CD4-positive, CD25-positive, alpha-beta regulatory T cell (primary cell): Measurements from ENCODE around the gene LRR1. TPM values are rescaled to one million over a fixed set of nuclear protein-coding genes. Genes with fewer than 3 reads are reported as not detected.

Source experiments
- ATAC-seq, 2 donors: fragments of 150-1000 bp; cut with Tn5 transposase; one replicate each; pipeline ENCODE4 v1.10.0; 2021; ENCODE audit warnings: low read depth in 2 of 2, moderate number of reproducible peaks in 2 of 2, moderate library complexity in 1 of 2
- DNase-seq, 3 donors: peaks; one replicate each; pipeline versions ENCODE4 v3.0.0 to v3.0.0-alpha.2; 2012 to 2022; ENCODE audit warnings: mixed read lengths in 1 of 3
- H3K27ac ChIP-seq: one replicate; pipeline ENCODE4 v1.7.0; 2013; ENCODE audit warnings: mild to moderate bottlenecking, low read length; ENCODE audit not compliant: insufficient read depth, poor library complexity, severe bottlenecking
- H3K27me3 ChIP-seq: one replicate; pipeline ENCODE4 v1.7.0; 2013; ENCODE audit warnings: low read length; ENCODE audit not compliant: control insufficient read depth, insufficient read depth
- H3K36me3 ChIP-seq: one replicate; pipeline ENCODE4 v1.7.0; 2013; ENCODE audit warnings: mild to moderate bottlenecking, low read length, moderate library complexity; ENCODE audit not compliant: control insufficient read depth, insufficient read depth
- H3K4me1 ChIP-seq: 2 replicates; pipeline ENCODE4 v1.7.0; 2013; ENCODE audit warnings: mild to moderate bottlenecking, low read length; ENCODE audit not compliant: insufficient read depth, control insufficient read depth, poor library complexity, severe bottlenecking
- H3K4me3 ChIP-seq: one replicate; pipeline ENCODE4 v1.7.0; 2013; ENCODE audit warnings: low read depth, mild to moderate bottlenecking, low read length, moderate library complexity
- H3K9me3 ChIP-seq, 2 experiments: 1 replicate in 1 of 2; 2 replicates in 1 of 2; pipeline ENCODE4 v1.7.0; 2013; ENCODE audit warnings: low read length in 2 of 2, mild to moderate bottlenecking in 1 of 2, moderate library complexity in 1 of 2; ENCODE audit not compliant: control insufficient read depth in 2 of 2
- H3K27ac Mint-ChIP-seq, 3 donors: one replicate each; pipeline ENCODE4 v1.8.0; 2020 to 2022; ENCODE audit warnings: mild to moderate bottlenecking in 3 of 3, mixed read lengths in 3 of 3, moderate library complexity in 2 of 3
- H3K27me3 Mint-ChIP-seq: one replicate; pipeline ENCODE4 v1.8.0; 2022; ENCODE audit warnings: mild to moderate bottlenecking, mixed read lengths
- H3K36me3 Mint-ChIP-seq: one replicate; pipeline ENCODE4 v1.8.0; 2020; ENCODE audit warnings: mixed read lengths
- H3K4me1 Mint-ChIP-seq, 4 donors: one replicate each; pipeline ENCODE4 v1.8.0; 2020 to 2022; ENCODE audit warnings: mixed read lengths in 4 of 4, mild to moderate bottlenecking in 1 of 4
- H3K4me3 Mint-ChIP-seq, 4 donors: one replicate each; pipeline ENCODE4 v1.8.0; 2020 to 2022; ENCODE audit warnings: mild to moderate bottlenecking in 4 of 4, mixed read lengths in 4 of 4, moderate library complexity in 3 of 4
- H3K9me3 Mint-ChIP-seq, 7 donors: one replicate each; pipeline ENCODE4 v1.8.0; 2020 to 2022; ENCODE audit warnings: mixed read lengths in 7 of 7, mild to moderate bottlenecking in 3 of 7, moderate library complexity in 2 of 7
- polyA plus RNA-seq, 4 donors: library from polyadenylated mRNA; unstranded; fragments of 300-500 nt; fragmentation: Illumina TruSeq; gene quantifications; one replicate each; pipeline ENCODE4 v1.2.3, GENCODE V29; 2021
- total RNA-seq: library from RNA; stranded (reverse); gene quantifications from one replicate; pipeline ENCODE4 v1.2.3, GENCODE V29; 2022

The LRR1 gene
- total and polyA plus RNA-seq, 5 donors from 2014 or later = 11.2 to 26.7 (median 17.3) TPM

DNA sequence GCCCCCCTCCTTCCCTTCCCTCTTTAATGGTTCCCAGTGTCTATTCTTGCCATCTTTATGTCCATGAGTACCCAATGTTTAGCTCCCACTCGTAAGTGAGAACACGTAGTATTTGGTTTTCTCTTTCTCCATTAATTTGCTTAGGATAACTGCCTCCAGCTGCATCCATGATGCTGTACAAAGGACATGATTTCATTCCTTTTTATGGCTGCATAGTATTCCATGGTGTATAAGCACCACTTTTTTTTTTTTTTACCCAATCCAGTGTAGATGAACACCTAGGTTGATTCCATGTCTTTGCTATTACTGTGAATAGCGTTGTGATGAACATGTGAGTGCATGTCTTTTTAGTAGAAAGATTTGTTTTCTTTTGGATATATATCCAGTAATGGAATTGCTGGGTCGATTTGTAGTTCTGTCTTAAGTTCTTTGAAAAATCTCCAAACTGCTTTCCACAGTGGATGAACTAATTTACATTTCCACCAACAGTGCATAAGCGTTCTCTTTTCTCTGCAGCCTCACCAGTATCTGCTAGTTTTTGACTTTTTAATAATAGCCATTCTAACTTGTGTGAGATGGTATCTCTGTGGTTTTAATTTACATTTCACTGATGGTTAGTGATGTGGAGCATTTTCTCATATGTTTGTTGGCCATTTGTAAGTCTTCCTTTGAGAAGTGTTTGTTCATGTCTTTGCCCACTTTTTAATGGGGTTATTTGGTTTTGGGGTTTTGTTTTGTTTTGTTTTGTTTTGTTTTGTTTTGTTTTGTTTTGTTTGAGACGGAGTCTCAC lies 38.6 kb upstream of the LRR1 start:
- no peak for ATAC-seq
- peaks cover 0 to 4% (median 0%) of the 10 kb centered on the region in 7 donors for H3K9me3 Mint-ChIP-seq
- H3K4me3 ChIP-seq = no peak overlapping the region

DNA sequence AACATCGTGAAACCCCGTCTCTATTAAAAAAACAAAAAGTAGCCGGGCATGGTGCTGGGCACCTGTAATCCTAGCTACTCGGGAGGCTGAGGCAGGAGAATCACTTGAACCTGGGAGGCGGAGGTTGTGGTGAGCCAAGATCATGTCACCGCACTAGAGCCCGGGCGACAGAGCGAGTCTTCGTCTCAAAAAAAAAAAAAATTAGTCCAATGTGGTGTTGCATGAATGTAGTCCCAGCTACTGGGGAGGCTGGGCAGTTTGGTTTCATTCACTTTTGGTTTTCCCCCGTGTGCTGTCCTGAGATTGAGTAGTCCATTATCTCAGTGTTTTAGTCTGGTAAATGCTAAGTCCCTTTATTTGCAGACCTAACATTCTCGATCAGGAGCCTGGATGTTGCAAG lies 32.0 kb upstream of the LRR1 start:
- Mint-ChIP-seq H3K27ac (no peak overlapping the region), H3K9me3 (peaks cover 0 to 5% (median 0%) of the 10 kb centered on the region in 7 donors), H3K27me3 (peaks cover 5% of the 10 kb centered on the region), H3K4me3 (no peak overlapping the region), H3K36me3 (peaks cover 16% of the 10 kb centered on the region), H3K4me1 (peaks cover 0 to 2% (median 0%) of the 10 kb centered on the region in 4 donors)
- Histone ChIP-seq H3K9me3 (no peaks in the 10 kb centered on the region), H3K27me3 (no peaks in the 10 kb centered on the region), H3K4me3 (no peak overlapping the region), H3K4me1 (no peaks in the 10 kb centered on the region), H3K36me3 (peaks cover 3% of the 10 kb centered on the region), H3K27ac (no peak overlapping the region)
- ATAC-seq (no peak), DNase-seq (no peak)

More for the DNA sequence above, 38.6 kb upstream of the LRR1 start:
- H3K36me3 Mint-ChIP-seq = peaks cover under 1% of the 10 kb centered on the region
- H3K27ac ChIP-seq = no peak overlapping the region
- no peak overlapping the region for H3K27ac Mint-ChIP-seq
- no peak for DNase-seq
- no peaks in the 10 kb centered on the region for H3K9me3 ChIP-seq
- H3K4me1 ChIP-seq = no peaks in the 10 kb centered on the region
- H3K27me3 ChIP-seq = no peaks in the 10 kb centered on the region
- peaks cover 0 to 2% (median 0%) of the 10 kb centered on the region in 4 donors for H3K4me1 Mint-ChIP-seq
- H3K27me3 Mint-ChIP-seq = peaks cover 5% of the 10 kb centered on the region
- H3K4me3 Mint-ChIP-seq = no peak overlapping the region
- no peaks in the 10 kb centered on the region for H3K36me3 ChIP-seq

DNA sequence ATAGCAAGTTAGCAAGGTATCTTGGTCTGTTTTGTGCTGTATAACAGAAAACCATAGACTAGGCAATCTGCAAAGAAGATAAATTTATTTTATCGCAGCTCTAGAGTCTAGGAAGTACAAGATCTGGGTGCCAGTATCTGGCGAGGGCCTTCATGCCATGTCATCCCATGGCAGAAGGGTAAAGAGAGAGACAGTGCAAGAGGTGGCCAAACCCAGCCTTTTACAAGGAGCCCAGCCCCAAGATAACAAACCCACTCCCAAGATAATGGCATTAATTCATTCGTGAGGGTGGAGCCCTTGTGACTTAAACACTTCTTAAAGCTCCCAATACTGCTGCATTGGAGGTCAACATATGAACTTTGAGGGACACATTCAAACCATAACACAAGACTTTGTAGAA lies 29.5 kb upstream of the LRR1 start:
- no peak overlapping the region for H3K4me3 ChIP-seq
- Mint-ChIP-seq H3K9me3 (peaks cover 0 to 5% (median 0%) of the 10 kb centered on the region in 7 donors), H3K27me3 (no peaks in the 10 kb centered on the region), H3K4me3 (no peak overlapping the region), H3K27ac (no peak overlapping the region), H3K36me3 (peaks cover 25% of the 10 kb centered on the region), H3K4me1 (no peaks in the 10 kb centered on the region)
- no peak overlapping the region for H3K27ac ChIP-seq
- no peak for DNase-seq
- ATAC-seq = no peak
- no peaks in the 10 kb centered on the region for H3K27me3 ChIP-seq
- H3K36me3 ChIP-seq = peaks cover 4% of the 10 kb centered on the region
- no peaks in the 10 kb centered on the region for H3K9me3 ChIP-seq
- no peaks in the 10 kb centered on the region for H3K4me1 ChIP-seq

DNA sequence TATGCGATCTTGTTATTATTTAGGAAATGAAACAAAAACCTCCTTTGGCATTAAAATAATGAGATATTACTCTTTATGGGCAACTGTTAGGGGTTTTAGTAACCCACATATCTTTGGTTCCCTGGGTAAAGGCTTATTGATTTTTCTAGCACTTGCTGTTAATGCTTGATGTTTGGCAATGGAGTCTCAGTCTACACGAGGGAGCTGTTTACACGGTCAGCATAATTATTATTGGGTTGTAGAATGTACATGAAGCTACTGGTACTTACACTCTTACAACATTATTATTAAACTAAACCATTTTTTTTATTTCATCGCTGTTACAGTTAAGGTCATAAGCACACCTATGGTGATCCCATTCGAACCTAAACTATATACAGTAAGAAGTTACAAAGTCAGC lies 24.7 kb upstream of the LRR1 start:
- no peaks in the 10 kb centered on the region for H3K27me3 ChIP-seq
- no peaks in the 10 kb centered on the region for H3K27me3 Mint-ChIP-seq
- peaks cover 40% of the 10 kb centered on the region for H3K36me3 Mint-ChIP-seq
- H3K27ac ChIP-seq = no peak overlapping the region
- no peak overlapping the region for H3K4me3 ChIP-seq
- peaks cover 7 to 12% (median 9%) of the 10 kb centered on the region in 4 donors for H3K4me1 Mint-ChIP-seq
- no peak overlapping the region for H3K4me3 Mint-ChIP-seq
- ATAC-seq = no peak
- no peak for DNase-seq
- peaks cover 0 to 5% (median 0%) of the 10 kb centered on the region in 7 donors for H3K9me3 Mint-ChIP-seq
- H3K4me1 ChIP-seq = no peaks in the 10 kb centered on the region
- H3K27ac Mint-ChIP-seq = no peak overlapping the region
- peaks cover 24% of the 10 kb centered on the region for H3K36me3 ChIP-seq
- H3K9me3 ChIP-seq = no peaks in the 10 kb centered on the region

DNA sequence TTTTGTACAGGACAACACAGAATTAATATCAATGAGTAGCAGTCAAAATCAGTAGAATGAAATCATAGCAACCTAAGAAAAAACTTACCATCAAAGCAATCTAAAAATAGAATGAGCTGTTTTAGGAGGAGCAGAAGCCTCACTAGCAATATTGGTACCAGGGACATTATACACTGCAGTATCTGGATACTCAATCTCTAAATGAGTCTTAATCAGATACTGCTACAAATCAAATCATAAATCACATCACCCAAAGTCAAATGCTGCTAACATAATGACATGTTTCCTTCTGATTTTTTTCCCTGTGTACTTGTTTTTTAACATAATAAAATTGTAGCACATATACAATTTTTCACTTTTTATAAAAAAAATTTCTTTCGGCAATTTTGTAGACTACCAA lies 20.6 kb upstream of the LRR1 start:
- H3K4me1 ChIP-seq = peaks cover 22% of the 10 kb centered on the region
- peaks cover 33% of the 10 kb centered on the region for H3K36me3 ChIP-seq
- no peak overlapping the region for H3K4me3 ChIP-seq
- no peaks in the 10 kb centered on the region for H3K9me3 ChIP-seq
- Mint-ChIP-seq H3K4me3 (no peak overlapping the region), H3K4me1 (peaks cover 19 to 48% (median 36%) of the 10 kb centered on the region in 4 donors), H3K27ac (peak overlapping the region in 1 of 3 donors; percentile 70), H3K36me3 (peaks cover 39% of the 10 kb centered on the region), H3K27me3 (no peaks in the 10 kb centered on the region), H3K9me3 (peaks cover 0 to 1% (median 0%) of the 10 kb centered on the region in 7 donors)
- ATAC-seq (no peak), DNase-seq (no peak)
- no peak overlapping the region for H3K27ac ChIP-seq
- H3K27me3 ChIP-seq = no peaks in the 10 kb centered on the region

DNA sequence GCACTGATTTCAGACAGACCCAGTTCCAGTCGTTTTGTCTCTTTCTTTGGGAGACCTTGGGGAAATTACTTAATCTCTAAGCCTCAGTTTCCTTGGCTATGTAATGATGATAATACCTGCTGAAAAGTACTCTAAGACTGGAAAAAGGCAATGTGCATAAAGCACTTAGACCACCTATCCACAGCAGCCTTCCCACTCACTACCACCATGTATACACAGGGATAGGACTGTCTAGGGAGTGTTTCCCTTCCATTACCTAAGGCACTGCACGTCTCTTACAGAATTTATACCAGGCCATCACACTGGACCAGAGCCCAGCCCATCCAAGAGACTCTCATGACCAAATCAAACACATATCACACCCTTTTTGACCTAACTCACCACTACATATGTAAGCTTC lies 18.9 kb upstream of the LRR1 start:
- ATAC-seq (no peak), DNase-seq (no peak)
- Histone ChIP-seq H3K4me1 (peaks cover 38% of the 10 kb centered on the region), H3K9me3 (no peaks in the 10 kb centered on the region), H3K36me3 (peaks cover 48% of the 10 kb centered on the region), H3K27me3 (no peaks in the 10 kb centered on the region), H3K27ac (no peak overlapping the region), H3K4me3 (no peak overlapping the region)
- Mint-ChIP-seq H3K27ac (peak overlapping the region; percentile 10 to 72 (median 33)), H3K36me3 (peaks cover 50% of the 10 kb centered on the region), H3K4me1 (peaks cover 25 to 65% (median 46%) of the 10 kb centered on the region in 4 donors), H3K9me3 (no peaks in the 10 kb centered on the region), H3K27me3 (no peaks in the 10 kb centered on the region), H3K4me3 (peak overlapping the region in 2 of 4 donors; percentile 24 to 31)

DNA sequence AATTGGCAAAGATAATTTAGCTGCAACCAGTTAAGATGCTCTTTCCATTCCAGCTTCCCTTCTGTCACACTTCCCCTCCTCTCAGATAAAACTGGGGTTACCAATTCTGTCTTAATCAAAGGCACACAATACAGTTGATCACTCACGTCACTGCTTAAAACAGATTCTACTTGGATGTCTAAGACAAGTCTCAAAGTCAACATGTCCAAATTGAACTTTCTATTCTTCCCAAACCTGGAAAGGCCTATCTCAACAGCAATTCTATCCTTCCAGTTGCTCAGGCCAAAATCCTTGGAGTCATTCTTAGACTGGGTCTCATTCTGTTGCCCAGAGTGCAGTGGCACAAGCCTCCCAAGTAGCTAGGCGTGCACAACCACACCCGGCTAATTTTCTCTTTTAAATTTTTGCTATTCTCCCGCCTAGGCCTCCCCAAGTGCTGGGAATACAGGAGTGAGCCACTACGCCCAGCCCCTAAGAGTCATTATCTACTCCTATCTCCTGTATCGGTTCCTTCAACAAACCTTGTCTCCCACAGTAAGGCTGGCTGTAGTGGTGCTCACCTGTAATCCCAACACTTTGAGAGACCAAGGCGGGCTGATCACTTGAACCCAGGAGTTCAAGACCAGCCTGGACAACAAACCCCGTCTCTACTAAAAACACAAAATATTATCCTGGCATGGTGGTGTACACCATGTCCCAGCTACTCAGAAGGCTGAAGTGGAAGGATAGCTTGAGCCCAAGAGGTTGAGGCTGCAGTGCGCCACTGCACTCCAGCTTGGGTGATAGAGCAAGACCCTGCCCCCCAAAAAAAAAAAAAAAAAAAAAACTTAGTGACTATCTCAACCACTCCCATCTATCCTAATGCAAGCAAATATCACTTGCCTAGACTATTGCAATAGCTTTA lies 17.3 kb upstream of the LRR1 start:
- Mint-ChIP-seq H3K4me1 (peaks cover 35 to 75% (median 52%) of the 10 kb centered on the region in 4 donors), H3K27ac (peak overlapping the region; percentile 28 to 86 (median 72)), H3K36me3 (peaks cover 52% of the 10 kb centered on the region), H3K27me3 (peaks cover 6% of the 10 kb centered on the region), H3K4me3 (peak overlapping the region in 2 of 4 donors; percentile 33 to 94), H3K9me3 (peaks cover 0 to 5% (median 0%) of the 10 kb centered on the region in 7 donors)
- Histone ChIP-seq H3K36me3 (peaks cover 39% of the 10 kb centered on the region), H3K9me3 (no peaks in the 10 kb centered on the region), H3K27ac (no peak overlapping the region), H3K27me3 (no peaks in the 10 kb centered on the region), H3K4me1 (peaks cover 38% of the 10 kb centered on the region), H3K4me3 (peak overlapping the region; percentile 29)
- ATAC-seq (no peak), DNase-seq (no peak)
